ENCODE data around the gene USP12. TPM values are rescaled to one million over a fixed set of nuclear protein-coding genes. Genes with fewer than 3 reads are reported as not detected.

USP12 gene
- total and polyA plus RNA-seq, 4 donors = 5.7 to 43.7 (median 11.9) TPM

DNA sequence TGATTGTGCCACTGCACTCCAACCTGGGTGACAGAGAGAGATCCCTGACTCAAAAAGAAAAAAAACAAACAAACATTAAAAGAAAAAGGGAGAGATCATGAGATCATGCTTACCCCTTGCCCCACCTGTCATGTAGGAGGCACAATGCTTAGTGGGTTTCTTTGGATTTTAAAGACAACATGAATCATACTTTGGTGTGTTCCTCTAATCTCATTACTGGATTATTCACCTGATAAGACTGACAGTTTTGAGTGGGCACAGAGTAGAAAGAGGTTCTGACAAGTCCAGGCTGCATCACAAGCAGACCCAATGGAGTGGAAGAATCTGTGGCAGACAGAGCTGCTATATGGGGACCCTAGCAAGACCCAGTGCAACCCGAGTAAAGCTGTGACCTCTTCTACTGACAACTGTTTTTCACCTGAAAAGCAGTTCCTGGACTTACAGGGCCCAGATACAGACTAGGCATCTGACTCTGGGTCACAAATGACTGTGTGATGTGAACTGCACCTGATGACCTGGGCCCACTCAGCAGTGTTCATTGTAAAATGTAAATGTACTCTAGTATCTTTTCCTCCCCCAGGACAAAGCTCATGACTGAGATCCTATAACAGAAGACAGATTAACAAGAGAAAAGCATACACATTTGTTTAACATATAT, 28.9 kb upstream of the USP12 start:
- TF ChIP-seq ZBTB33 (IDR thresholded peaks at IDR 0.05) (no peak), ATF3 (IDR thresholded peaks at IDR 0.05) (no peak), JUND (IDR thresholded peaks at IDR 0.05) (no peak), YY1 (IDR thresholded peaks at IDR 0.05) (no peak), HNF4G (IDR thresholded peaks at IDR 0.05) (no peak), RXRA (IDR thresholded peaks at IDR 0.05) (no peak), TAF1 (conservative IDR thresholded peaks at IDR 0.05) (no peak), GABPA (IDR thresholded peaks at IDR 0.05 in 1 of 2, conservative IDR thresholded peaks at IDR 0.05 in 1 of 2) (no peak)
- 82% methylated on average over 1 of the region's 1 CpG for WGBS
- no peaks in the 10 kb centered on the region for H3K27me3 ChIP-seq (ENCODE audit: control insufficient read depth in 4 of 4, insufficient read depth in 4 of 4, low read length in 3 of 4)
- no peak for DNase-seq (ENCODE audit: low spot score)
- no peak overlapping the region for H3K9ac ChIP-seq (ENCODE audit: low read depth in 1 of 2, low read length in 2 of 2)
- H3K4me3 ChIP-seq (ENCODE audit: low read depth in 1 of 3, low read length in 3 of 3) = no peak overlapping the region
- H3K27ac ChIP-seq (ENCODE audit: low read depth in 1 of 2, low read length in 2 of 2) = no peak overlapping the region
- peaks cover 0 to 6% (median 2%) of the 10 kb centered on the region in 4 donors for H3K4me1 ChIP-seq (ENCODE audit: control insufficient read depth in 4 of 4, insufficient read depth in 4 of 4, low read length in 3 of 4)
- H3K9me3 ChIP-seq (ENCODE audit: control insufficient read depth in 4 of 4, low read length in 3 of 4) = no peaks in the 10 kb centered on the region
- H3K36me3 ChIP-seq (ENCODE audit: control insufficient read depth in 4 of 4, insufficient read depth in 3 of 4, low read depth in 1 of 4, low read length in 3 of 4) = no peaks in the 10 kb centered on the region

- WGBS = 83% methylated on average over 2 of the region's 2 CpGs
- H3K27ac ChIP-seq (ENCODE audit: low read depth in 1 of 2, low read length in 2 of 2) = no peak overlapping the region
- no peak overlapping the region for H3K4me3 ChIP-seq (ENCODE audit: low read depth in 1 of 3, low read length in 3 of 3)
- no peaks in the 10 kb centered on the region for H3K9me3 ChIP-seq (ENCODE audit: control insufficient read depth in 4 of 4, low read length in 3 of 4)
- H3K27me3 ChIP-seq (ENCODE audit: control insufficient read depth in 4 of 4, insufficient read depth in 4 of 4, low read length in 3 of 4) = peaks cover 0 to 3% (median 0%) of the 10 kb centered on the region in 4 donors
- H3K4me1 ChIP-seq (ENCODE audit: control insufficient read depth in 4 of 4, insufficient read depth in 4 of 4, low read length in 3 of 4) = peaks cover 0 to 6% (median 2%) of the 10 kb centered on the region in 4 donors
- H3K9ac ChIP-seq (ENCODE audit: low read depth in 1 of 2, low read length in 2 of 2) = no peak overlapping the region
- no peak for TF ChIP-seq HNF4G (IDR thresholded peaks at IDR 0.05)
- no peak for TF ChIP-seq MAX (IDR thresholded peaks at IDR 0.05)
- no peak for TF ChIP-seq TAF1 (conservative IDR thresholded peaks at IDR 0.05)
- no peak for TF ChIP-seq JUND (IDR thresholded peaks at IDR 0.05)
- TF ChIP-seq SP1 (IDR thresholded peaks at IDR 0.05) = no peak
- no peak for TF ChIP-seq RAD21 (IDR thresholded peaks at IDR 0.05)
- TF ChIP-seq, protein P1, sequence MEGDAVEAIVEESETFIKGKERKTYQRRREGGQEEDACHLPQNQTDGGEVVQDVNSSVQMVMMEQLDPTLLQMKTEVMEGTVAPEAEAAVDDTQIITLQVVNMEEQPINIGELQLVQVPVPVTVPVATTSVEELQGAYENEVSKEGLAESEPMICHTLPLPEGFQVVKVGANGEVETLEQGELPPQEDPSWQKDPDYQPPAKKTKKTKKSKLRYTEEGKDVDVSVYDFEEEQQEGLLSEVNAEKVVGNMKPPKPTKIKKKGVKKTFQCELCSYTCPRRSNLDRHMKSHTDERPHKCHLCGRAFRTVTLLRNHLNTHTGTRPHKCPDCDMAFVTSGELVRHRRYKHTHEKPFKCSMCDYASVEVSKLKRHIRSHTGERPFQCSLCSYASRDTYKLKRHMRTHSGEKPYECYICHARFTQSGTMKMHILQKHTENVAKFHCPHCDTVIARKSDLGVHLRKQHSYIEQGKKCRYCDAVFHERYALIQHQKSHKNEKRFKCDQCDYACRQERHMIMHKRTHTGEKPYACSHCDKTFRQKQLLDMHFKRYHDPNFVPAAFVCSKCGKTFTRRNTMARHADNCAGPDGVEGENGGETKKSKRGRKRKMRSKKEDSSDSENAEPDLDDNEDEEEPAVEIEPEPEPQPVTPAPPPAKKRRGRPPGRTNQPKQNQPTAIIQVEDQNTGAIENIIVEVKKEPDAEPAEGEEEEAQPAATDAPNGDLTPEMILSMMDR (IDR thresholded peaks at IDR 0.05; ENCODE audit: low read depth, low read length, missing input control) = no peak
- TF ChIP-seq REST (IDR thresholded peaks at IDR 0.05) = no peak
- TF ChIP-seq RXRA (IDR thresholded peaks at IDR 0.05) = no peak
- TF ChIP-seq ZBTB33 (IDR thresholded peaks at IDR 0.05) = no peak
- no peak for TF ChIP-seq HNF4A (conservative IDR thresholded peaks at IDR 0.05)
- TF ChIP-seq YY1 (IDR thresholded peaks at IDR 0.05) = no peak
- no peak for TF ChIP-seq FOXA1 (IDR thresholded peaks at IDR 0.05)
- no peak for TF ChIP-seq NR2F2 (IDR thresholded peaks at IDR 0.05)
- no peak for TF ChIP-seq EGR1 (IDR thresholded peaks at IDR 0.05; ENCODE audit: low read depth in 2 of 2)
- no peak for DNase-seq (ENCODE audit: low spot score)
- no peaks in the 10 kb centered on the region for H3K36me3 ChIP-seq (ENCODE audit: control insufficient read depth in 4 of 4, insufficient read depth in 3 of 4, low read depth in 1 of 4, low read length in 3 of 4)
These were observed 28.1 kb upstream of the USP12 start for GRCh38 chr13:27199696-27200095.

All from liver (tissue), 9 donors.